Measurements from ENCODE around the gene CACNA1C.

DNA sequence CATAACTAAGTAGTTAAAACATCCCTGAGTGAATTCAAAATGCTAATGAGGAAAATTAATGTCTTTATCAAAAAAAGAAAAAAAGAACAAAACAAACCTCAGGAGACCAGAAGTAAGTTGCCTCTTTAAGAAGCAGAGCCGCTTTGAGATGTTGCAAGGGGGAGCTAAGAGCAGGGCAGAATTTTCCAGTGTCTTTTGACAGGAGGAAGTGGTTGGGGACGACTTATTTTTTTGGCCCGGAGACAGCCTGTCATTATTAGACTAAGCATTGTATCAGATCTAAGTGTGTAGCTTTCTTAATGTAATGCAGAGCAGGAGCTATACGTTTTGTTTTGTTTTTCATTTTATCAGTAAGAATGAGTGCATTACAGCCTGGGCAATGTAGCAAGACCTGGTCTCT lies 206.6 kb downstream of the CACNA1C start:
- TF ChIP-seq, protein P1, sequence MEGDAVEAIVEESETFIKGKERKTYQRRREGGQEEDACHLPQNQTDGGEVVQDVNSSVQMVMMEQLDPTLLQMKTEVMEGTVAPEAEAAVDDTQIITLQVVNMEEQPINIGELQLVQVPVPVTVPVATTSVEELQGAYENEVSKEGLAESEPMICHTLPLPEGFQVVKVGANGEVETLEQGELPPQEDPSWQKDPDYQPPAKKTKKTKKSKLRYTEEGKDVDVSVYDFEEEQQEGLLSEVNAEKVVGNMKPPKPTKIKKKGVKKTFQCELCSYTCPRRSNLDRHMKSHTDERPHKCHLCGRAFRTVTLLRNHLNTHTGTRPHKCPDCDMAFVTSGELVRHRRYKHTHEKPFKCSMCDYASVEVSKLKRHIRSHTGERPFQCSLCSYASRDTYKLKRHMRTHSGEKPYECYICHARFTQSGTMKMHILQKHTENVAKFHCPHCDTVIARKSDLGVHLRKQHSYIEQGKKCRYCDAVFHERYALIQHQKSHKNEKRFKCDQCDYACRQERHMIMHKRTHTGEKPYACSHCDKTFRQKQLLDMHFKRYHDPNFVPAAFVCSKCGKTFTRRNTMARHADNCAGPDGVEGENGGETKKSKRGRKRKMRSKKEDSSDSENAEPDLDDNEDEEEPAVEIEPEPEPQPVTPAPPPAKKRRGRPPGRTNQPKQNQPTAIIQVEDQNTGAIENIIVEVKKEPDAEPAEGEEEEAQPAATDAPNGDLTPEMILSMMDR (IDR thresholded peaks at IDR 0.05) = no peak
- TF ChIP-seq POLR2A (IDR thresholded peaks at IDR 0.05) = no peak

All from suprapubic skin (tissue), 3 donors.